HG02981 (cell line): ENCODE data around the gene NPC1L1.

Source experiments
- ATAC-seq: cut with Tn5 transposase; IDR thresholded peaks from one replicate; pipeline ENCODE4 v1.9.1; 2021; ENCODE audit warnings: mild to moderate bottlenecking, moderate library complexity; ENCODE audit not compliant: unreplicated experiment

The NPC1L1 gene

DNA sequence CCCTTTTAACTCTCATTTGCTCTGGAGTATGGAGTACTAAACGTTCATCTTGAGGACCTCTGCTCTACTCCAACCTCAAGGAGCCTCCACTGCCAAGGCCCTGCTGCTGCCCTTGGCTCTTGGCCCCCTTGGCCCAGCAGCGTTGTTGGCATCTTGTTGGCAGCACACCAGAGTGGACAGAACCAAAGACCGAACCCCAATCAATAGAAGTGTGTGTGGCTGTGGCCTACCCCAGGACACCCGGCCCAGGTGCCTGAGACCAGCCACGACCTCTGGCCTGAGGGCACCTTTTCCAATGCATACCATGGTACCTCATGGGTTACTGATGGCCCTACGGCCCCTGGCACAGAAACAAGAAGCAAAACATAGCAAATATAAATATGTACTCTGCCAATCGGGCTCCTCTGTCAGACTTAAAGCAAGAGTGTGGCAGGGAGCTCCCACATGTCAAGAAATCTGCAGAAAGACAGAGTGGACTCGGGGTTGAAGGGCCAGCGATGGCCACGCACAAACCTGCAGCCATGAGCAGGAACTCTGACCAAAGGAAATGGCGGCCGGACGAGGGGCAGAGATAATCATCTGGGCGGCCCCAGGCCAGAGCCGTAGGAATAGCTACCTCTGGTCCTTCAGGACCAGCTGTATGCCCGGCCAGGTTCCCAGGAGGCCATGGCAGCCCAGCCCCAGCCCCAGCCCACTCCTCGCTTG lies 2.9 kb downstream of the NPC1L1 start:
- ATAC-seq = no peak

DNA sequence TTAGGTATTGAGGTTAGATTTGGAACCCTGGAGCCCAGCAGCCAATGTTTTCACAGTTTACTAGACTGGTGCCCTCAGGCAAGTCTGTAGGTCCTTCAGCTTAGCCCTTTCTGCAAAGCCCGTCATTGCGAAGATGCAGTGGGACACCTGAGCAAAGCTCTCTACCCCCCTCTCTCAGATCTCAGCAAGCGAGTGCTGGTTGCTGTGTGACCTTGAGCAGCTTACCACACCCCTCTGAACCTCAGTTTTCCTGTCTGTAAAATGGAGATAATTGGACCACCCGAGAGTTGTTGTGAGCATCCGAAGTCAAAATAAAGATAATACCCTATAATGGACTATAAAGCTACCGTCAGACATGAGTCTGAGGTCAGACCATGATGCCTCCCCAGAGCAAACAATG lies 3.7 kb downstream of the NPC1L1 start:
- no peak for ATAC-seq

DNA sequence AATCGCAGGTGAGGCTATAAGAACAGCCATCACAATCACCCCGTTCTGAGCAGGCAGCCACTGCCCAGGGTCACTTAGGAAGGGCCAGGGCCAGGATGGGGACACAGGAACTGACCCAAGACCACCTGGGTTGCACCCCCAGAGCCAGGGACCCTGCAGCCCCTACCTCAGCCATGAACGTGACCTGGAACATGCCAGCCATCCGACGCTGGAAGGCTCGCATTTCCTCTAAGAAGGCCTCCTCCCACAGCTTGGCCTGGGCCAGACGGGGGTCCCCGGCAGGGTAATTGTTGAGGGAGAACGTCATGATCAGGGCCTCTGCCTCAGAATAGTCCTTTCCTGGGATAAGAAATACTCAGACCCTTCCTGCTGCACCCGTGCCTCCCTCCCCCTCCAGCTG lies 5.0 kb downstream of the NPC1L1 start:
- no peak for ATAC-seq

DNA sequence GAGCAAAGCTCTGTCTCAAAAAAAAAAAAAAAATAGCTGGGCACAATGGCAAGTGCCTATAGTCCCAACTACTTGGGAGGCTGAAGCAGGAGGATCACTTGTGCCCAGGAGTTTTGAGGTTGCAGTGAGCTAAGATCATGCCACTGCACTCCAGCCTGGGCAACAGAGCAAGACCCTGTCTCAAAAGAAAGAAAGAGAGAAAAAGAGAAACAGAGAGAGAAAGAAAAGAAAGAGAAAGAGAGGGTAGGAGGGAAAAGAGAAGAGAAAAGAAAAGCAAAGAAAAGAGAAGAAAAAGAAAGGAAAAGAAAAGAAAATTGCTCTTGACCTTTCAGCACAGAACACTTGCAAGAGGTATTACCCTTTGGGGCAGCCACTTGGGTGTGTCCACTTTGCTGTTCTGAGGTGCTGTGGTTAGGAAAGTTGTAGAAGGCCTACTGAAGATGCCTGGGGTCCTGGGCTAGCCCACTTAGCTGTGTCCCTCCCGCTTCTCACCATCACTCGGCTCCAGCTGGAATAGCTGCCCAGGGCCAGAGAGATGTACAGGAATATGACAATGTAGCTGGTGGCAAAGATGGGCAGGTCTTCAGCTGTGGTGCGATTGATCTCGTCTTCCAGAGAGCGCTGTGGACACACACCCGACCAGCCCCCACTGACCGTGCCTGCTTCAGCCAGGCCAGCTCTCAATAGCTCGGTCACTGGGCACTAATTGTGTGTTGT lies 5.6 kb downstream of the NPC1L1 start:
- ATAC-seq = no peak

DNA sequence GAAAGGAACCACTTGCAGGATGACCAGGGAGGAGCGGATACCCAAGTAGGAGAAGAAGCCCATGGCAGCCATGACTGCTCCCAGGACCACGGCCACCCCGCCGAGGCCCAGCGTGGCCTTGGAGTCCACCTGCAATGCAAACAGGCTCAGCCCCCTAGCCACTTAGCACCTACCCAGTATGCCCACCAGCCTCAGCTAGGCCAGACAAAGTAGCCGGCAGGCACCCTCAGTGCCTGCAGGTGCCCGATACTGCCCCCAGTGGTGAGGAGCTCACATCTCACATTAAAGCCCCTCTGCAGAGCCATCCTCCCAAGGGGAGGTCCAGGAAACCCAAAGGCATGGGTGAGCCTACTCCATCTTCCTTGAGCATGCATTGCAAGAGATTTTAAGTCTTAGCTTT lies 6.6 kb downstream of the NPC1L1 start:
- ATAC-seq = peak; percentile 56

DNA sequence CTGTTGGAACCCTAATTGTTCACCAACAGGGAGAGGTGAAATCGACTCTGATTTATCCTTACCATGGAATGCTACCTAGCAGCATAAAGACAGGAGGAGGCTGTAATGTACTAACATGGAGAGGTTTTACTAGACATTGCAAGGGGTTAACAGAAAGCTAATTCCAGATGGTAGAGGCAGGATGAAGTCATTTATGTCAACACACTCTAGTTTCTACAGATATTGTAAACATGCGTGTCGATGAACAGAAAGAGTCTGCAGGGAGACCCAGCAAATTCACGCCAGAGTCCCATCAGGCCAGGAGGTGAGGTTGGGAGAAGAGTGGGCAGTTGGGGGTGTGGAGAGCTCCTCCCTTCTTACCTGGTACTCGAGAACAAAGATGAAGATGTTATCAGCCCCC lies 7.0 kb downstream of the NPC1L1 start:
- no peak for ATAC-seq

DNA sequence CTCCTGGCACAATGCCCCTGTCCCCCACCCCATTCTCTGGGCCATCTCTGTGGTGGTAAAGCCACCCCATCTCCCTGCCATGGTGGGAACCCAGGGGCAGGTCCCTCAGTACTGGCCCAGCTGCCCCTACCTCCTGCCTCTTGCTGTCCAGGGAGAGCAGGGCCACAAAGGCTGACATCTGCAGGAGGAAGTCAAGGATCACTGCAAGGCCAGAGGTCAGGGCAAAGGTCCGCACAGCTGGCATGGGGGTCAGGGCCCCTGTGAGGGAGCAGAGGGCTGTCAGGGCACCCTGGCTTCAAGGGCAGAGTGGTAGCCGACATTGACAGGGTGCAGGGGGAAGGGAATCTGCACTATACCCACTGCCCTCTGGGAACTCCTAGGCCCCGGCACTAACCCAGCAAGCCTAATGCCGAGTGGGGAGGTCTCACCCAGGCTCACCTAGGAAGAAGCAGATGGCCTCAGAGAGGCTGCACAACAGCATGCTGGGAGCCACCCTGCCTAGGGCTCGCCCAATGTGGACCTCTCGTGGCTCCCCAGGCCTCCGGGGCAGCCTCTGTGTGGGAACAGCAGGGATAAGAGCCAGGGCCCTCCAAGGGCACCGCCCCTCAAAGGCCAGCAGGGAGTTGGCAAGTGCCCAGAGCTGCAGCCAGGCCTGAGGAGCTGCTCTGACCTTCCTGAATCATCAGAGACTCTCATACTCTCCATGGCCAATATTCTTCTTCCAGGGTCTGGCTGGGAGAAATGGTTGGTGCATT lies 7.7 kb downstream of the NPC1L1 start:
- no peak for ATAC-seq

DNA sequence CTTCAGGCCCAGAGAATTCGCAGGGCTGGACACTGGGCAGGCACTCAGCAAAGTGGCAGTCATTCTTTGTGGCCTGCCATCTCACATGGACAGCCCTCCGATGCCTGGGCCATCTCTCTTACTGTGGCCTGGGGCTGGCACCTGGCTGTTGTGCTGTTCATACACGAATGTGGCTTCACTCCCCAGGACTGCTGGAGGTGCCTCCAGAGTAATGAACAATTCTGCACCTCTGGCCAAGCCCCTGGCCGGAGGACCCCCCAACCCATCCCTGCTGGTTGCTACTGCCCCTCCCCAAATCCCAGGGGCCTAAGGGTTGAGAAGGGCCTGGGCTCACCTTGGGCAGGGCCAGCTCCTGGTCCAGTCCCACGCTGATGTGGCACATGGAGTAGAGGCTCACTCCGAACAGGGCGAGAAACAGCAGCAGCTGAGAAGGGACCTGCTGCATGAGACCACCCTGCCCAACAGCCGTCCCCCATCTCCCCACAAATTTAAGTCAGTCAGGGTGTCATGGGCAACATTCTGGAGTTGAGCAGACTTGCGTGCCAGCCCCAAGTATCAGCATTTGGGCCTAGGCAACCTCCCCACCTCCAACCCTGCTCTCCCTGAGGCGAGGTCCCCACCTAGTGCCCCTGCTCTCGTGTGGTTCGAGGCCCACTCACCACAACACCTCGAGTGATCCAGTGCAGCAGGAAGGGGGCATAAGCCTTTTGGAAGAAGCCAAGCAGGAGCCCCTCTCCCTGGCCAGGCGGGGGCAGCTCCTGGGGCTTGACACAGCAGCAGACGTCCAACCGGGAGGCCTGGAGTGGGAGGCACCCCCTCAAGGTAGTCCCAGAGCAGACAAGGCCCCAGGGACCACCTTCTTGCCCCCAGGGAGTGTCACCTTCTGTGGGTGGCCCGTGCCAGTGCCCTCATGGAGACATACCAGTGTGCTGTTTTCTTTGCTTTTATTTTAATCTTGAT lies 9.4 kb downstream of the NPC1L1 start:
- no peak for ATAC-seq

DNA sequence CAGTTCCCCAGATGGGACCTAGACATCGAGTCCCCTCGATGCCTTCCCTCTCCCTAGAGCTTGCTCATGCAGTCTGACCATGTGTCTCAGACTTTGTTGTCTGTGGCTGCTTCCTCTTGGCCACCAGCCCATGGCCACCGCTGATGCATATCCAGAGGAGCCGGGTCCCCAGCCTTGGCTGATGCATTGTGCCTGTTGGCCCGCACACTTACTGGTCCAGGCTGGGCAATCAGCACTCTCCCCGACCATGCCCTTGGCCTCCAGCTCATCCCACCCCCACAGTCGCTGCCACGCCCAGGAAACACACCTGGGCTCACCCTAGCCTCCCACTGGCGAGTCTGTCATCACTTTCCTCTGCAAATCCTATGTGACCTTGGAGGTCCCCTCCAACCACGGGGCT lies 10.1 kb downstream of the NPC1L1 start:
- ATAC-seq = no peak

DNA sequence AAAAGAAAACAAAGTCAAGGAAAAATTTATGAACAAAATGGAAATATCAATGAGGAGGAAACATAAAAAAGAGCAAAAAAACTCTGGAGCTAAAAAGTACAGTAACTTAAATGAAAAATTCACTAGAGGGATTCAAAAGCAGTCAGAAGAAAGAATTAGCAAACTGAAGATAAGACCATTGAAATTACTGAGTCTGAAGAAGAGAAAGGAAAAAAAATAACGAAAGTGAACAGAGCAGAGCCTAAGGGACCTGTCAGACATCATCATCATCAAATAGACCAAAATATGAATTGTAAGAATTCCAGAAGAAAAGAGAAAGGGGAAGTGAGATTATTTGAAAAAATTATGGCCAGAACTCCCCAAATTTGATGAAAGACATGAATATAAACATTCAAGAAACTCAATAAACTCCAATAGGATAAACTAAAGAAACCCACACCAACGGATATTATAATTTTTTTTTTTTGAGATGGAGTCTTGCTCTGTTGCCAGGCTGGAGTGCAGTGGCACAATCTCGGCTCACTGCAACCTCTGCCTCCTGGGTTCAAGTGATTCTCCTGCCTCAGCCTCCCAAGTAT lies 16.2 kb downstream of the NPC1L1 start:
- ATAC-seq = no peak

DNA sequence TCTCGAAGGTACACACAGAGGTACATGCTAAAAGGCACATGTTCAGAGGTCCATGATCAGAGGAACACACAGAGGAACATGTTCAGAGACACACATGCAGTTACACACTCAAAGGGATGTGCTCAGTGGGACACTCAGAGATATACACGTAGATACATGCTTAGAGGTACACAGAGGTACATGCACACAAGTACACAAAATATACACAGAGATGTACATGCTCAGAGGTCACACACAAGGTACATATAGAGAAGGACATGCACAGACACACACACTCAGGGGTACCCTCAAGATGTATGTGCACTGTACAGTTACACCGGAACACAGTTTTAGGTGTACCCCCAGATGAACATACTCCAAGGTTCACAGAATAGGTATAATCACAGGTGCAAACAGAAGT lies 18.8 kb downstream of the NPC1L1 start:
- no peak for ATAC-seq

DNA sequence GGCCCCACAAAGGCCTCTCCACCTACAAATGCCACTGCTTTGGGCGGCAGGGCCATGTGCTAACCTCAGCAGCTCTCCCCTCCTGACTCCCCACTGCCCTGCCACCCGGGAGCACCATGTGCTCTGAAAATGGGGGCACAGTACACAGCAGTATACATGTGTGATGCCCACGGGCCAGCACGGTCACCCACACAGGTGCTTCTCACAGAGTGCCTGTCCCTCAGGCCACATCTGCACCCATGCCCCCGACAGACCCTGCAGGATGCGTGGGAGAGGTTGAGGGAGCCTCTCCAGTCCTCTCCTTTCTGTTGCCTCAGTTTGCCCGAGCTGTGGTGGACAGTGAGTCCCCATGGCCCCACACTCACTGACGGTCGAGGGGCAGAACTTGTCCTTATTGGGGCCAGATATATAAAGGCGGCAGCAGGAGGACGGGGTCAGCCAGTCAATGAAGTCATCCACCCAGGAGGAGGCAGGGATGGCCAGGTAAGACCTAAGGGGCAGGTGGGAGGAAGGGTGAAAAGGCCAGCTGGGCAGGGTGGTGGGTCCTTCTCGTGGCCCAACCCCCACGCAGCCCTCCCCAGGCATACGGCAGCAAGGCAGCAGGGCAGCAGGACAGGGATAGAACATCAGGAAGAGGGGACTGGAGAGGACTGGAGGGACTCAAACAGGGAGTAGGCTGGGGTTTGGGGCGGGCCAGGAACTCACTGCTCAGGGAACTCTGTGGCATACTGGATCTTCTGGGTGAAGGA lies 19.6 kb downstream of the NPC1L1 start:
- ATAC-seq = no peak

DNA sequence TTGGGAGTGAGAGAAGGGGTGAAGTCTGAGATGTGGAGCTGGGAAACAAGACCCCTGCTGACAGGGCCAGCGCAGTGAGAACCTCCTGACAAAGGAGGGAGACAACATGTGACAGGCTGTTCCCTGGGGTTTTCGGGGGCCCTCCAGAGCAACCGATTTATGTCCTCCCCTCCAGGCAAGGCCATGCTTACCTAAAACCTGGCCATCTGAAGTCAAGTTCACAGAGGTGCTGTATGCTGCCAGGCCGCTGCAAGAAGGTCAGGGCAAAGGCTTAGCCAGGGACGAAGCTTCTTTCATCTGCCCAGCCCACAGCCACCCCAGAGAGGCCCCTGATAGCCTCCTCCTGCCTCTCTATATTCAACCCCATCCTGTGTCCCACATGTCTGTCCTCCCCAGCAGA lies 20.6 kb downstream of the NPC1L1 start:
- no peak for ATAC-seq

DNA sequence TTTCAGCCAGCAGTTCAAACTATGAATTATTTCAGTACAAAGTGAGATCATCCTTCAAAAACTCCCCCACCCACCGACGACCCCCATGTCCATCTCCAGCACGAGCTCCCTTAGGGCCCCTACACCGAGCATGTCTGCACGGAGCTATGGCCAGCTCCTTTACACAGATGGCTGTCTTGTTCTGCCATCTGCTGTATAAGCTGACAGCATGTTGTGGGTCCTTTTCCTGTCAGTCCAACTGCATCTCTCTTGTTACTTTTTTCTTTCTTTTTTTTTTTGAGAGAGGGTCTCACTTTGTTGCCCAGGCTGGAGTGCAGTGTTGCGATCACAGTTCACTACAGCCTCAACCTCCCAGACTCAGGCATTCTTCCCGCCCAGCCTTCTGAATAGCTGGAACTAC lies 21.6 kb downstream of the NPC1L1 start:
- ATAC-seq = no peak

DNA sequence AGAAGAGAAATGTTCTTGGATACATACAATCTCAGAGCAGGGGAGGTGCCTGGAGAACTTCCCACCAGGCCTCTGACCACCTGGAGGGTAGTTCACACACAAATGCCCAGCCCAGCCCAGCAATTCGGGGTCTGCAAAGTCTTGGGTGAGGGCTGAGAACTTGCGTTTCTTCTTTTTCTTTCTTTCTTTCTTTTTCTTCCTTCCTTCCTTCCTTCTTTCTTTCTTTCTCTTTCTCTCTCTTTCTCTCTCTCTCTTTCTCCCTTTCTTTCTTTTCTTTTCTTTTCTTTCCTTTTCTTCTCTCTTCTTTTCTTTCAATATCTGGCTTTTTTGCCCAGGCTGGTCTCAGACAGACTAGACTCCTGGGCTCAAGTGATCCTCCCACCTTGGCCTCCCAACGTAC lies 22.4 kb downstream of the NPC1L1 start:
- no peak for ATAC-seq

DNA sequence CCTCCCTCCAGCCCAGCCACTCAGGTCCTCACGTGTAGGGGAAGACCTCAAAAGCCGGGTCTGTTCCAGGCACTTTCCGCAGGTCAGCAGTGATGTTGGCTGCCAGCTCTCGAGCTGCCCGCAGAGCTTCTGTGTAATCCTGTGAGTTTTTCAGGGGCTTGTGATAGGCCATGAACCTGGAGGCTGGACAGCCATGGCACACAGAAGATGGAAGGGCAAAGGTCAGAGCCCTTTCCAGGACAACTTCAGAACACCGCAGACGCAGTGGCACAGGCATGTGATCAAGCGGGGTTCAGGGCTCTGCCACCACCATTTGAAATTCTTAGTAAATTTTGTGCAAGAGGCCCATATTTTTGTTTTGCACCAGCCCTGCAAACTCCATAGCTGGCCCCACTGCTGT lies 24.0 kb downstream of the NPC1L1 start:
- no peak for ATAC-seq

DNA sequence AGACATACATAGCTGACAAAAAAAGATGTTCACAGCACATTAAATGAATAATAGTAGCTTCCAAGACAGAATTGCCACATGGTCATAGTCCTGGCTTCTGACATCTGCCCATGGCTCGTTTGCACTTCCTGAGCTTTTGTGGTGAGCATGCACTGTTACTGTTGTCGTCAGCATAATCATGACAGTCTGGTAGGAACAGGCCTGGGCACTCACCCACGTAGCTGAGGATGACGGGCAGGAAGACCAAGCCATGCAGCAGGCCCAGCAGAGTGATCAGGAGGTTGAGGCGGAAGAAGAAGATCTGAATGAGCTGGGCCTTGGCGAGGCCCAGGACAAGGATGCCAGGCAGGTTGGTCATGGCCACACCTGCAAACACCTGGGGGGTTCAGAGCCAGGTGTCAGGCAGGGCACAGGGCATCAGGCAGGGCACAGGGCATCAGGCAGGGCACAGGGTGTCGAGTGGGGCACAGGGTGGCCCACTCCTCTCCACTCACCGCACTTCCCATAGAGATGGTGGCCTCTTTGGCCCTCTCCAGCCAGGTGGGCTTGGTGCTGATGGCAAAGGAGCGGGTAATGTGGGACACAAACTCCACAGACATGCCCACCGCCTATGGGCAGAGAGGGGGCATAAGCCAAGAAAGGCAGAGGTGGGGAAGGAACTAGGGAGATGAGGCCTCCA lies 25.4 kb downstream of the NPC1L1 start:
- ATAC-seq = no peak

DNA sequence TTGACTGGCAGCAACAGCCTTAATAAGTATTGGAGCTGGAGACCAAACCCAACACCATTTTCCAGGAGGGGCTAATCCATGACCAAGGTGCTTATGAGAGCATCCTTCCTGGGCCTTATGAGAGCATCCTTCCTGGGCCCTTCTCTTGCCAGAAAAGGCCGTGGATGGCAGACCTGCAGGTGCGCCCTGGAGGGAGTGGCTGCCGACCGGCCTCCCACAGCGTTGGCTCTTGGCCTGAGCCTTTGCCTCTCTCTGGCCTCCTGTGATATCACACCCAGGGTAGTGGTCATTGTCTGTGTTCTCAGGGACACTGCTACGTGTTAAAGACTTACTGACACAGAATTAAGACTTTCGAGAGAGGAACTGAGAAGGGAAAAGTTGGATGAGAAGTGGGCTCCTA lies 28.4 kb downstream of the NPC1L1 start:
- no peak for ATAC-seq

DNA sequence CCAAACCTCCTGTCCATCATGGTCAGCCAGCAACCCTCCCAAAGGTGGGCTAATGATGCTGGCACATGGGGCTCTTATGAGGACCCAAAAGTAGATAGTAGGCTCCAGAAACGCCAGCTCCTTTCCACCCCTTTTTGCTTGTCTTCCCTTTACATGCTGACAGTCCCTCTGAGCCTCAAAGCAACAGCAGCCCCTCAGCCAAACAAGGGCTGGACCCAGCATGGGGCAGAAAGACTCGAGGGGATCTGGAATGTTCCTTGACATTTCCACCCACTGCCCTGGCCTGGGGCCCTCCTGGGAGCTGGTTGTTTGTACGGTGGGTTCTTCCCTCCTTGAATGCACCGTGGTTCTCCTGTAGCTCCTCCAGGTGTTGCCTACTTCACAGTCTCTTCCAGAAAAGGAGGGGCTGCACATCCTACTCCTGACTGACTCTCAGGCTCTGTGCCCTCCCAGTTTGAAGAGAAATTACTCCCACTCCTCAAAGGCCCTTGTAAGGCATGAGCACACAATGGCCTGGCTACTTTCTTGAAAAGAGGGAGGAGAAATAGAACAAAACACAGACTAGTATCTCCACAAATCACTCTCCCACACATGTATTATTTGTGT lies 29.2 kb downstream of the NPC1L1 start:
- ATAC-seq = no peak
